ENCODE measurements around the gene PSMA5. TPM values are rescaled to one million over a fixed set of nuclear protein-coding genes. Genes with fewer than 3 reads are reported as not detected.

Gene PSMA5
- total RNA-seq, 1 experiment from 2014 or later, result 150 TPM

DNA sequence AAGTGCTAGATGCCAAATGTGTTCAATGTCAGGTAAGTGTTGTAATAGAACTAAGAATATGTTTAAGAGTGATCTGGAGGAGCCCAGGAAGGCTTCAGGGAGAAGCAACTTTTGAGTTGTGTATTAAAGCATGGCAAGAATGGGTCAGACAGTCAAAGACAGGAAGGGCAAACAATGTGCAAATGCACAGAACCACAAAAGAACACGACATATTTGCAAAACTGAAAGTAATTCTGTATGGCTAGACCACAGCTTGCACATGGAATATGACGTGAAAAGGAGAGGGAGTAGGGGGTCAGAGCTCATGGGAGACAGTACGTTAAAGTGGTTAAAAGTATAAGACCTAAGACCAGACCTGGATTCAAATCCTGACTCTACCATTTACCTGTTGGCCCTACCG, 21.4 kb downstream of the PSMA5 start:
- CTCF ChIA-PET, result no interaction called here

DNA sequence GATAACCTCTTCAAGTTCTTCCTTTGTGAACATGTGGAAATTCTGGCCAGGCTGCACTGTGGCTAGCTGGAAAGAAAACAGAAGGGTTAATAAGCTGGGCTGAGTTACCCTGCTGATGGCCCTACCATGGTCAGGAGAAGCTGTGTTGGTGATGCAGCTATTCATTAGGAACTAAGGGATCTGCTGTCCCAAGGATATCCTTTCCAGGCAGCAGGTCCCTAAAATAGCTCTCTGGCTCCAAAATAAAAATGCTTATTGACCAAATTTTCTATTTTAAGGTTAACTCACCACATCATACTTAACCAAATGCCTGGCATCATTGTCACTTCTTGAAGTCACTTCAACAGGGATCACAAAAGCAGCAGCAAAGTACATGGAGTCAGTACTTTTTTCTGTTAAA, 24.2 kb downstream of the PSMA5 start:
- H3K27me3 Mint-ChIP-seq (ENCODE audit: low read depth), result no peaks in the 10 kb centered on the region
- ATAC-seq, result no peak
- no peak for TF ChIP-seq TP53 (CRISPR knock-in tag; IDR thresholded peaks at IDR 0.05)
- TF ChIP-seq, protein P1, sequence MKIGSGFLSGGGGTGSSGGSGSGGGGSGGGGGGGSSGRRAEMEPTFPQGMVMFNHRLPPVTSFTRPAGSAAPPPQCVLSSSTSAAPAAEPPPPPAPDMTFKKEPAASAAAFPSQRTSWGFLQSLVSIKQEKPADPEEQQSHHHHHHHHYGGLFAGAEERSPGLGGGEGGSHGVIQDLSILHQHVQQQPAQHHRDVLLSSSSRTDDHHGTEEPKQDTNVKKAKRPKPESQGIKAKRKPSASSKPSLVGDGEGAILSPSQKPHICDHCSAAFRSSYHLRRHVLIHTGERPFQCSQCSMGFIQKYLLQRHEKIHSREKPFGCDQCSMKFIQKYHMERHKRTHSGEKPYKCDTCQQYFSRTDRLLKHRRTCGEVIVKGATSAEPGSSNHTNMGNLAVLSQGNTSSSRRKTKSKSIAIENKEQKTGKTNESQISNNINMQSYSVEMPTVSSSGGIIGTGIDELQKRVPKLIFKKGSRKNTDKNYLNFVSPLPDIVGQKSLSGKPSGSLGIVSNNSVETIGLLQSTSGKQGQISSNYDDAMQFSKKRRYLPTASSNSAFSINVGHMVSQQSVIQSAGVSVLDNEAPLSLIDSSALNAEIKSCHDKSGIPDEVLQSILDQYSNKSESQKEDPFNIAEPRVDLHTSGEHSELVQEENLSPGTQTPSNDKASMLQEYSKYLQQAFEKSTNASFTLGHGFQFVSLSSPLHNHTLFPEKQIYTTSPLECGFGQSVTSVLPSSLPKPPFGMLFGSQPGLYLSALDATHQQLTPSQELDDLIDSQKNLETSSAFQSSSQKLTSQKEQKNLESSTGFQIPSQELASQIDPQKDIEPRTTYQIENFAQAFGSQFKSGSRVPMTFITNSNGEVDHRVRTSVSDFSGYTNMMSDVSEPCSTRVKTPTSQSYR (CRISPR knock-in tag; IDR thresholded peaks at IDR 0.05), result no peak
- TF ChIP-seq, protein P2, sequence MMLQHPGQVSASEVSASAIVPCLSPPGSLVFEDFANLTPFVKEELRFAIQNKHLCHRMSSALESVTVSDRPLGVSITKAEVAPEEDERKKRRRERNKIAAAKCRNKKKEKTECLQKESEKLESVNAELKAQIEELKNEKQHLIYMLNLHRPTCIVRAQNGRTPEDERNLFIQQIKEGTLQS (CRISPR knock-in tag; conservative IDR thresholded peaks at IDR 0.05), result no peak
- TF ChIP-seq, protein P3, sequence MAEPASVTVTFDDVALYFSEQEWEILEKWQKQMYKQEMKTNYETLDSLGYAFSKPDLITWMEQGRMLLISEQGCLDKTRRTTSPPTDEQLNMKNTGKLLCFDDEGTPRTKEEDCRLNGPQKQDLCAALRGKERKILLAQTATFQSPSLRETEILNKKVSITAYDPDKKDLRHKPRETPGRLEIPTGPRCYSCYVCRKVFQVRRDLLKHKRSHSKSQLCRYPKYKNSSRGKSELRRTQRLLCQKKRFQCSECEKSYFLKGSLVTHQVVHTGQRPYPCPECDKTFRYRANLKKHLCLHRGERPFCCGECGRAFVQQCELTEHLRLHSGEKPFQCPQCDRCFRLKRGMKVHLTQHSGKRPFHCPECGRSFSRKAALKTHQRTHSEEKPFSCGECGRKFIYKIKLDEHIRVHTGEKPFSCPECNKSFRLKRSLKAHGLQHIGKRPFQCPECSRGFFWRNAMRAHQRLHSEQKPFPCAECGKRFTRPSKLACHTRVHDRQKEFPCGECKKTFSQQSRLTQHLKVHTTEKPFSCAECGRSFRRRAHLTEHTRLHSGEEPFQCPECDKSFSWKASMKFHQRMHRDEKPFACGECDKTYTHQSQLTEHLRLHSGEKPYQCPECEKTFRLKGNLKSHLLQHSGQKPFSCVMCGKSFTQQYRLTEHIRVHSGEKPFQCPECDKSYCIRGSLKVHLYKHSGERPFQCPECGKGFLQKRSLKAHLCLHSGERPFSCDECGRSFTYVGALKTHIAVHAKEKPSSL (CRISPR knock-in tag; conservative IDR thresholded peaks at IDR 0.05), result no peak
- TF ChIP-seq SP1 (CRISPR knock-in tag; conservative IDR thresholded peaks at IDR 0.05), result no peak
- TF ChIP-seq ZNF263 (CRISPR knock-in tag; IDR thresholded peaks at IDR 0.05; ENCODE audit: low read depth), result no peak
- TF ChIP-seq EMX1 (CRISPR knock-in tag; IDR thresholded peaks at IDR 0.05), result no peak
- no peak for TF ChIP-seq ZNF671 (CRISPR knock-in tag; IDR thresholded peaks at IDR 0.05)
- TF ChIP-seq ZBTB21 (CRISPR knock-in tag; IDR thresholded peaks at IDR 0.05; ENCODE audit: borderline replicate concordance), result no peak
- TF ChIP-seq TCF7 (CRISPR knock-in tag; IDR thresholded peaks at IDR 0.05; ENCODE audit: low read depth), result no peak
- TF ChIP-seq ESRRA (CRISPR knock-in tag; IDR thresholded peaks at IDR 0.05; ENCODE audit: borderline replicate concordance), result no peak
- TF ChIP-seq NFATC4 (CRISPR knock-in tag; IDR thresholded peaks at IDR 0.05), result no peak
- no peak for TF ChIP-seq GTF2I (CRISPR knock-in tag; conservative IDR thresholded peaks at IDR 0.05)
- TF ChIP-seq, protein P4, sequence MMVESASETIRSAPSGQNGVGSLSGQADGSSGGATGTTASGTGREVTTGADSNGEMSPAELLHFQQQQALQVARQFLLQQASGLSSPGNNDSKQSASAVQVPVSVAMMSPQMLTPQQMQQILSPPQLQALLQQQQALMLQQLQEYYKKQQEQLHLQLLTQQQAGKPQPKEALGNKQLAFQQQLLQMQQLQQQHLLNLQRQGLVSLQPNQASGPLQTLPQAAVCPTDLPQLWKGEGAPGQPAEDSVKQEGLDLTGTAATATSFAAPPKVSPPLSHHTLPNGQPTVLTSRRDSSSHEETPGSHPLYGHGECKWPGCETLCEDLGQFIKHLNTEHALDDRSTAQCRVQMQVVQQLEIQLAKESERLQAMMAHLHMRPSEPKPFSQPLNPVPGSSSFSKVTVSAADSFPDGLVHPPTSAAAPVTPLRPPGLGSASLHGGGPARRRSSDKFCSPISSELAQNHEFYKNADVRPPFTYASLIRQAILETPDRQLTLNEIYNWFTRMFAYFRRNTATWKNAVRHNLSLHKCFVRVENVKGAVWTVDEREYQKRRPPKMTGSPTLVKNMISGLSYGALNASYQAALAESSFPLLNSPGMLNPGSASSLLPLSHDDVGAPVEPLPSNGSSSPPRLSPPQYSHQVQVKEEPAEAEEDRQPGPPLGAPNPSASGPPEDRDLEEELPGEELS (CRISPR knock-in tag; IDR thresholded peaks at IDR 0.05), result no peak
- TF ChIP-seq ETV6 (CRISPR knock-in tag; IDR thresholded peaks at IDR 0.05), result no peak
- no peak for TF ChIP-seq SMAD3 (CRISPR knock-in tag; IDR thresholded peaks at IDR 0.05; ENCODE audit: borderline replicate concordance)
- TF ChIP-seq ZNF423 (CRISPR knock-in tag; IDR thresholded peaks at IDR 0.05), result no peak
- TF ChIP-seq, protein P5, sequence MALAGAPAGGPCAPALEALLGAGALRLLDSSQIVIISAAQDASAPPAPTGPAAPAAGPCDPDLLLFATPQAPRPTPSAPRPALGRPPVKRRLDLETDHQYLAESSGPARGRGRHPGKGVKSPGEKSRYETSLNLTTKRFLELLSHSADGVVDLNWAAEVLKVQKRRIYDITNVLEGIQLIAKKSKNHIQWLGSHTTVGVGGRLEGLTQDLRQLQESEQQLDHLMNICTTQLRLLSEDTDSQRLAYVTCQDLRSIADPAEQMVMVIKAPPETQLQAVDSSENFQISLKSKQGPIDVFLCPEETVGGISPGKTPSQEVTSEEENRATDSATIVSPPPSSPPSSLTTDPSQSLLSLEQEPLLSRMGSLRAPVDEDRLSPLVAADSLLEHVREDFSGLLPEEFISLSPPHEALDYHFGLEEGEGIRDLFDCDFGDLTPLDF (CRISPR knock-in tag; IDR thresholded peaks at IDR 0.05), result no peak
- no peak for TF ChIP-seq FOXJ3 (CRISPR knock-in tag; IDR thresholded peaks at IDR 0.05; ENCODE audit: borderline replicate concordance)
- peaks cover 11% of the 10 kb centered on the region for H3K4me1 Mint-ChIP-seq
- no peak overlapping the region for H3K27ac Mint-ChIP-seq
- peaks cover 24% of the 10 kb centered on the region for H3K36me3 Mint-ChIP-seq
- POLR2A ChIA-PET, result interaction anchor here (0.7 kb wide), 1 partner anchor 83 kb away, joined by 9 read pairs; no protein-coding TSS in a partner anchor
- no peak overlapping the region for H3K4me3 Mint-ChIP-seq
- no peaks in the 10 kb centered on the region for H3K9me3 Mint-ChIP-seq
- DNase-seq (ENCODE audit: low spot score), result no peak
- CTCF ChIA-PET, result interaction anchor here (0.7 to 1.2 kb wide), 4 partner anchors 27 to 155 kb away, joined by 3 to 5 read pairs (median 4); no protein-coding TSS in a partner anchor

More for the DNA sequence above, 21.4 kb downstream of the PSMA5 start:
- DNase-seq (ENCODE audit: low spot score) (no peak), ATAC-seq (no peak)
- Mint-ChIP-seq H3K27ac (no peak overlapping the region), H3K4me3 (no peak overlapping the region), H3K9me3 (no peaks in the 10 kb centered on the region), H3K27me3 (ENCODE audit: low read depth) (no peaks in the 10 kb centered on the region), H3K4me1 (no peaks in the 10 kb centered on the region), H3K36me3 (peaks cover 45% of the 10 kb centered on the region)
- TF ChIP-seq GTF2I (CRISPR knock-in tag; conservative IDR thresholded peaks at IDR 0.05), result no peak
- TF ChIP-seq, protein P4 (CRISPR knock-in tag; IDR thresholded peaks at IDR 0.05), result no peak
- TF ChIP-seq, protein P3 (CRISPR knock-in tag; conservative IDR thresholded peaks at IDR 0.05), result no peak
- POLR2A ChIA-PET, result no interaction called here

Data from WTC11 (cell line).